NCI-H2171 (cell line): Measurements from ENCODE around the gene CAMK2B.

Source experiments
- DNase-seq: peaks from one replicate; lab custom pipeline; 2025; lab: John Stamatoyannopoulos, UW

CAMK2B gene

DNA sequence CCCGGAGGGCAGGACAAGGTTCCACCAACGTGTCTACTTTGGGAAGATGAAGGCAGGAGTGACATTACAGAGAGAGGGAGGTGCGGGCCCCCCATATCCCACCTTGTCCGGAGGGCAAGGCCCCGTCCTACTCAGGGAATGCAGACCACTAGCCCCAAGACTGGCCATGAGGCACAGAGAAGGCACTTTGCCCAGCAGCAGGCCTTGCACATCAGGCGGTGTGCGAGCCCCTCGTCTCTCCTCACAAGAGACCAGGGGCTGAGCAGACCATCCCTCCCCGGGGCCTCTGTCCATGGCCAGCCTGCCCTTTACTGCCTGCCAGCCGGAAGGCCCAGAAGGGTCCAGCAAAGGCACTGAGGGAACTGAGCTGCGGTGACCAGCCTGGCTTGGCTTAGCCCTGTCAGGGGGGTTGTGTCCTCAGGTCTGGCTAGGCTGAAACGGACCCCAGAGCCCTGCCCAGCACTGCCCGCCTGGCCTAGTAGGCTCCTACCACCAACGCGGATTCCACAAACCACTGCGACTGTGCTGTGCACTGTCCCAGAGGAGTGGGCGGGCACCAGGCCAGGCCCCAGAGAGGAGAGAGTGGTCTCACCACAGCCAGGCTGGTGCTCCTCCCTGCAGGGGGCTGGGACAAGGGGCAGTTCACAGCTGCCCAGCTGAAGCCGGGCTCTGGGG lies 16.7 kb downstream of the CAMK2B start:
- DNase-seq, result no peak

GRCh38 chr7:44307905-44308595 lies 17.3 kb downstream of the CAMK2B start:
- DNase-seq, result no peak

- DNase-seq, result peak; percentile 47
Measured at GRCh38 chr7:44307301-44307900, 18.0 kb downstream of the CAMK2B start.

DNA sequence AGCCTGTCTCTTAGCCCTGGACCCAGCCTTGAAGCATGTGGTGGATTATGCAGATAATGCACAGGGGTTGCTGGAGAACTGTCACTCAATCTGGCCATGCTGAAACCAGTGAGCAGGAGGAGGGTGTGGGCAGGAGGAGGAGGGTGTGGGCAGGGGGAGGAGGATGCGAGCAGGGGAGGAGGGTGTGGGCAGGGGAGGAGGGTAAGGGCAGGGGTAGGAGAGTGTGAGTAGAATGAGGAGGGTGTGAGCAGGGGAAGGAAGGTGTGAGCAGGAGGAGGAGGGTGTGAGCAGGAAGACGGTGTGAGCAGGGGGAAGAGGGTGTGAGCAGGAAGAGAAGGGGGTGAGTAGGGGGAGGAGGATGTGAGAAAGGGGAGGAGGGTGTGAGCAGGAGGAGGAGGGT lies 18.8 kb downstream of the CAMK2B start:
- no peak for DNase-seq

- DNase-seq, result no peak
Measured at GRCh38 chr7:44305564-44306507, 19.6 kb downstream of the CAMK2B start.

DNA sequence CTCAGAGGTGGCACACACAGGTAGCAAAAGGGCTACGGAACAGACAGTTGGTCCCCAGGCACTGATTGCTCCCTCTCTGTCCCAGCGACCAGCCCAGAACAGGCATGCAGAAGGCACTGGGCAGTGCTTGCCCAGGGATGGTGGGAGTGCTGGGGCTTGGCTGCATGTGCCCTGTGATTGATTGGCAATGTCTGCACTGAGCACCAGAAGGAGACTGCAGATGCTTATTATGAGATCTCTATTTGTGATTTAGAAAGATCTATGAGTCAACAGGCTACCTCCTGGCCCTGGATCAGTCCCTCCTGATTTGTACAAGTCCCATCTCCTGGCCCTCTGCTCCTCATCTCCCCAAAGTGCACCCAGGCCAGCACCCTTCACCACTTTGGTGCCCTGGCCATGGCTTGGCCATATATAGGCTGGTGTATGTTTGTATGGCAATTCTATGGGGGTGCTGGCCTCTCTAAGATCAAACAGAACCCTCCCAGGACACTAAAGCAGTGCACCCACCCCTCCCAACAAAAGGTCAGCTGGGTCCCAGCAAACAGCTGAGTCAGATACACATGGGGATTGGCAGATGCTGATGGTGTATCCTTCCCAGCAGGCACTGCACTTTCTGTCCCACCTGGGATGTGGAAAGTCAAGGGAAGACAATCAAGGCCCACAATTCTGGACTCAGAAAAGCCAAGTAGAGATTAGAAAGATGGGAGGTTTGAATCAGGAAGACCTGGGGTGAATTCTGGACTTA lies 30.9 kb downstream of the CAMK2B start:
- DNase-seq, result no peak

DNA sequence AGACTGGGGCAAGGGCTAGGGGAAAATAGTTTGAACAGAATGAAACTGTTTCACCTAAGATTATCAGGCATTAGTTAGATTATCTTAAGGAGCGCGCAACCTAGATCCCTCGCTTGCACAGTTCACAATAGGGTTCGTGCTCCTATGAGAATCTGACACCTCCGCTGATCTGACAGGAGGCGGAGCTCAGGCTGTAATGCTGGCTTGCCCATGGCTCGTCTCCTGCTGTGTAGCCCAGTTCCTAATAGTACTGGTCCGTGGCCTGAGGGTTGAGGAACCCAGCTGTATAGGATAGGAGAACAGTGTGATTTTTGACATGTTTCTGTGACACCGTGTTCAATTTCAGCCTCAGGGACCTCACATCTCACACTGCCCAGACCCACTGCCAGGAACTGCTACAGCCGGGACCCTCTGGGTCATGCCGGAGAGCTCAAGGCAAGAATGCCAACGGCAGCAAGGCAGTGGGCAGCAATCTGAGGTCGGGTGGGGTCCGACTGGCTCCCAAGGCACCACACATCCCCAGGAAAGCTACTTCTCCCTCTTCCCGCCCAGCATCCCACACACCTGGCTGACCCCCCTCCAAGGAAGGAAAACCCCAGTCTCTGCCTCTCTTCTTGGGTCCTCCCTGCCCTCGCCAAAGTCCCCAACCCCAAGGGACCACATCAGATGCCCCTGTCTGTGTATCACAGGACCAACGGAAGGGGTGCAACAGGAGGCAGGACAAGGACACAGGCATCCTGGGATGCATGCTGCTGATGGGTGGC lies 31.7 kb downstream of the CAMK2B start:
- DNase-seq, result no peak

DNA sequence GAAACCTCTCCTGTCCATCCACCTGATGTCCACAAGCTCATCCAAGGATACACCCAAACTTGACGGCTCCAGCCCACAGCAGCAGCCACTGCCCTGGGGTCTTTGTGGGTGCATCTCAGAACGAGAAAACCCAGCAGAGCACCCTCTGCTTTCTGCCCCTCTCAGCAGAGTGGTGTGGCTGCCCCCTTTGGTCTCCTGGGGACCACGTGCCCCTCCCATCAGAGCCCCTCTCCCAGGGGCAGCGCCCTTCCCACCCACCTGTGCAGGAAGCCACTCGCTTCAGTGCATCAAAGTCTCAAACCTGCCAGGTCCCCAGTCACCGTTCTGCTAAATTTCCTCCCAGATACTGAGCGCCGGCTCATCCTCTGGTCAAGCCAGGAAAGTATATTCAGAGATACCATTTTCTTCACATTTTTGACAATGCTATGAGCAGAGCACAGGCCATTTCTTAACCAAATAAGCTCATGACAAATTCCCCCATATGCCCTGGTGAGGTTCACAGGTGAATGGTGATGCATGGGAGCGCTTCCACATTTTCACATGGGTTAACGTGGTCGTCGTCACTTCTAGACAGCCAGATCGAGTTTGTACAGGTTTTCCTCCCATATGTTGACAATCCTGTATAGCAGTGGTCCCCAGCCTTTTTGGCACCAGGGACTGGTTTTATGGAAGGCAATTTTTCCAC lies 32.4 kb downstream of the CAMK2B start:
- no peak for DNase-seq

DNA sequence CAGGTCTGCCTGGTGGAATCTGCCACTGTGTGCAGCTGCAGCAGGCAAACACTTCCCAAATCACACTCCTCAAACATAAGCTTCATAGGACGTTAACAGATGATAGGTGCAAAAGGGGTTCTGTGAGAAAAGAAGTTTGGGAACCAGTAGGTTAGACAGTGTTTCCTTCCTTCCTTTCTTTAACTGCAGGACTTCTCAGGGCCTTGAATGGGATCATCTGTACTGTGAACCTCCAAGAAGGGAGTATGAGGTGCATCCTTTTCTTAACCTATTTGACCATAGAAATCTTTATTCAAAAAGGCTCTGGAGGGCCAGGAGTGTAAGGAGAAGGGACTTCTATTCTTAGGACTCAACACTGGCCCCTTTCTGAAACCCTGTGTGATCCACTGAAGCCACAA lies 33.0 kb downstream of the CAMK2B start:
- DNase-seq, result no peak

GRCh38 chr7:44291733-44292419 lies 33.5 kb downstream of the CAMK2B start:
- DNase-seq, result no peak

GRCh38 chr7:44291066-44291732 lies 34.2 kb downstream of the CAMK2B start:
- no peak for DNase-seq

DNA sequence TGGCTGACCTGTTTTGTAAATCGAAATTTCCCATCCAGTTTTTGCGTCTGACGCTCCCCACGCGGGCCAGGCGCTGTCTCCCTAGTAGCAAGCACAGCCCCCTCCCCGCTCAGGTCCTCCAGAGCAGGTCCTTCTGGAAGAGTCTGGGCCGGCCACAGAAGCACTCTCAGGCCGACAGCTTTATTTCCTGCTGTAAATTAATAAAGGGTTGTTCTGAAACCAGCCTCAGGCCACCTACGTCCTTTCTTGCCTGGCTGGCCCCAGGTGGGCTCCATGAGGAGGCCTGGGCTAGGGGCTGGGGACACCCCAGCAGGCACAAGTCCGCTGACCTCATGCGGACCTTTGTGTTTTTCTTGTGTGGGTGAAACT lies 35.2 kb downstream of the CAMK2B start:
- no peak for DNase-seq

GRCh38 chr7:44289341-44290251 lies 35.8 kb downstream of the CAMK2B start:
- DNase-seq, result no peak

DNA sequence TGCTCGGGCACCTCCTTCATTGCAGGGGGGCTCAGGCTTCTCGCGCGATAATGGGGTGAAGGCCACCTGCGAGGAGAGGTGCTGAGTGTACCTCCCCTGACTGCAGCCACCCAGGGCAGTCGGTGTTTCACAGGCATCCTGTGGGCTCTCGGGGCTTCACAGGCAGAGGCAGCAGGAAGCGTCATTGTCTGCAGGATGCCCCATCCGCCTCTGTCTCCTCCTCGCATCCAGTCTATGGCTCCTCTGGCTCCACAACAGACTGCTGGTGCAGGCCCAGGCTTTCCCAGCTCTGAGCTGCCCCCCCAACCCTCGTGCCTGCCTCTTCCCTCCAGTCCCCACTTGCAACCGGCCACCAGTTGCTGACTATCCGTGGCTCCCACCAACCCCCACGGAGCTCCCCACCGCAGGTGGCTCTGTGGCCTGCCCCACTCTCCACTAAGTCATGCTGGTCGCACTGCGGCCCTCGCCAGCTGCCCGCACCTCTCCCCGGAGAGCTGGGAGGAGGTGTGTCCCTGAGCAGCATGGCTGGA lies 36.5 kb downstream of the CAMK2B start:
- DNase-seq, result no peak

- DNase-seq, result no peak
Measured at GRCh38 chr7:44288381-44288685, 37.1 kb downstream of the CAMK2B start.

DNA sequence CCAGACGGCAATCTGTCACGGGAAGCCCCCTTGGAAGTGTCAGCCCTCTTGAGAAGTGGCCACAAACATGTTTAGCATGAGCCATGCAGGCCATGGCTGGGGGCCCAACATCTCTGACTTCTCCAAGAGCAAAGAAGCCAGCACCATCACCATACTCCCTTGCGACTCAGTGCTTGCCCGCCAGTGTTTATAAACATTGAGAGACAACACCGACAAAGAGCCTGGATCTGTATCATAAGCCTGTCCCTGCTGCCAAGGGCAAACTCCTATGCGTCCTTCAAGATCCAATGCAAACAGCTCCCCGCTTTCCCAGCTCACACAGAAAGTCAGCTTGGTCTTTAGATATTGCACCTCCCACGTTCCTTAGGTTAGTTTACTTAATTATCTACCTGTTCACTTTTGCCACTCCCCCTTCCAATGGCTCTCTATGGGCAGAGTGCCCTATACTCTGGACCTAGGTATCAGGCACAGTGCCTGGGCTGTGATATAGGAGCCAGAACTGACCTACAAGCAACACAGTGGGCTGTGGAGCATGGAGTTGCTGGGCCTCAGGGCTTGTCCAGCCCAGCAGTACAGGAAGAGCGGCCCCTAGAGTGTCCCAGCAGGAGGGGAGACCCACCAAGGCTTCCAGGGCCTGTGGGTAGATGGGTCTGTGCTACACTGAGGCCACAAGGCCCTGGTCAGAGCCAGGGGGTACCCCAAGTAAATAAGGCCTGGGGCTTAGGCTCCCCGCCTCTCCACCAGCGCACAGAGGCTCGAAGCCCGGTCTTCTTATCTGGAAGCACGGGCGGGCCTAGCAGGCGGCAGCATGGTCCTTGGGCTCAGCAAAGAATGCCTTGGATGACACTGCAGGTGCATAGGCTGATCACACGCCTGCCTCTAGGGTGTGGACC lies 37.7 kb downstream of the CAMK2B start:
- no peak for DNase-seq
